Activated CD4-positive, alpha-beta T cell treated with anti-CD3 and anti-CD28 coated beads, Interleukin-2, amount 50 U/mL, for 24 hours (primary cell): ENCODE results near the gene TUBA8.
"Not testable (repeated sequence)": the region's sequence is repeated elsewhere in the genome, so short reads cannot be mapped to it uniquely, and the experiment has no call there.

Source experiments
- DNase-seq, 2 donors: peaks; one replicate each; pipeline ENCODE4 v3.0.0-alpha.2; 2020; ENCODE audit warnings: low read depth in 1 of 2, low spot score in 1 of 2

The TUBA8 gene

DNA sequence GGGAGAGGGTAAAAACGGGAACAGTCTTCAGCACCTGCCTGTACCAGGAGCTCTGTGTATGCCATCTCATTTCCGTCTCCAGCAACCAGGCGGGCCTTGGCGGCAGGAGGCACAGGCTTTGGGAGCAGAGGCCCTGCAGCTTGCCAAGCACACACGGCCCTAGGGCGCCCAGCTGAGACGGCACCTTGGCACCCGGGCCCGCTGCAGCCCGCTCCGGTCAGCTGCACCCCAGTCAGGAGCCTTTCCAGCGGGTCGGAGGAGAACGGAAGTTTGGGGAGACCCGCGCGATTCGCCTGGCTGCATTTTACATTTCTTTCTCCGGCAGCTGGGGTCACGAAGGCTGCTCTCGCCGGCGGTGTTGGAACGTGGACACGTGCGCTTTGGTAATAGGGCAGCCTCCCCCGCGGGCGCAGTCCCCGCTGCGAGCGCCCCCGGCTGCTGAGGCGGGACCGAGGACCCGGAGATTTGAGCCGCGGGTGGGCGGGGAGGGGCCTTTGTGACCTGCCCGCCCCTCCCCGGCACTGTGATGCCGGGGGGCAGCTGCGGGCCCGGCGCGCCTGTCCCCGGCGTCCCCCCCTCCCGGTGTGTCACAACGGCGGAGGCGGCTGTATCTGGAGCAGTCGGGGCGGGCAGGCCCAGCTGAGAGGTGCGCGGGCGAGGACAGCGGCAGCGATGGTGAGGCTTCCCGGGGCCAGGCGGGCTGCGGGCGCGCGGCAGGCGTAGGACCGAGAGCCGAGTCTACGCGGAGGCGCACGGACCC, at the start of gene TUBA8:
Gene TUBA8, plus strand, starts transcription at position 616 of the 760 bp plus-strand sequence. Its CDS starts 57 bp downstream, at position 673.
- peak in 1 of 2 donors; percentile 19 for DNase-seq

GRCh38 chr22:18062421-18062820, 48.2 kb upstream of the TUBA8 start:
- DNase-seq: no peak

DNA sequence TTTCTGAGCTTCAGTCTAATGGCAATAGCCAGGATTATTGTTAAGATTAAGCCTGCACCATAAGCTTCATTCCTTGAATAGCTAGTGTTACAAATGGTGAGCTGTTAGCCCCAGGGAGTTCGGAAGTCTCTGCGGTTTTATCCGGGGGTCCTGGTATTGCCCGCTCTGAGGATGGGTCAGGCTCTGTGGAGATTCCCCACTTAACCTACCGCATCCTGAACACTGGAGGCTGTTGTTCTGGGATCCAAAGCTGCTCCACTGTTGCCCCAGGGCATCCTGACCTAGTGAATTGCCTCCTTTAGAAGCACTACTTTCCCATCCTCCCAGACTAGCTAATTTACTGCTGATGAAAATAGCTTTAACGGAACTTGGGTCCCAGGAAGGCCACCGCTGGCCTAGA, 47.3 kb upstream of the TUBA8 start:
- DNase-seq: no peak

DNA sequence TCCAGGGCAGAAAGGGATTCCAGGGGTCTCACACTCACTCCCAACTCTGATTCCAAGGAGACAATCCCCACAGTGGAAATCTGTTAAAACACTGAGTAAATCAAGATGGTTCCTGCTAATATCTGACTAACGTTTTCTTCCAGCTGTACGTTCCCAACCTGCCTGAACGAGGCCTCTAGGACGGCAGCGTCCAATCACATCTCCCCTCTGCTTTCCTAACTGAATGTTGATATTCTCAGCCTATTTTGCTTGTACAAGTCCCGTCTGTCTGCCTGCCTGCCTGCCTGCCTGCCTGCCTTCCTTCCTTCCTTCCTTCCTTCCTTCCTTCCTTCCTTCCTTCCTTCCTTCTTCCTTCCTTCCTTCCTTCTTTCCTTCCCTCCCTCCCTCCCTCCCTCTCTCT, 46.9 kb upstream of the TUBA8 start:
- DNase-seq: not testable (repeated sequence)

DNA sequence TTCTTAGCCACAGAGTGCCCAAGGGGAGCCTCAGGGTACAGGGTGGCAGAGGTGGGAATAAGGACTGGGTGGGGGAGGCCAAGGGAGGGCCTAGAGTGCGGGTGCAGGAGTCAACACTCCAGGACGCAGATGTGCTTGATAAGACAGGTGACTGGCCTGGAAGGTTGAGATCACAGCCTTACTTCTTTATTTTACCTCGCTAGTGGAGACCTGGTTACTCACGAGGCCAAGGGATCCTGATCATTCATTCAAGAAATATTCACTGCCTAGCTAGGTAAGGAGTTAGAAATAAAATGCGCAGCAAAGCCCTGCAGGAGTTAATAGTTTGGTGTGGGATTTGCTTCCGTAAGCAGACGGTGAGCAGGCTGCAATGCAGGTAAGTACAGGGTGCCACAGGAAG, 46.0 kb upstream of the TUBA8 start:
- DNase-seq: no peak

DNA sequence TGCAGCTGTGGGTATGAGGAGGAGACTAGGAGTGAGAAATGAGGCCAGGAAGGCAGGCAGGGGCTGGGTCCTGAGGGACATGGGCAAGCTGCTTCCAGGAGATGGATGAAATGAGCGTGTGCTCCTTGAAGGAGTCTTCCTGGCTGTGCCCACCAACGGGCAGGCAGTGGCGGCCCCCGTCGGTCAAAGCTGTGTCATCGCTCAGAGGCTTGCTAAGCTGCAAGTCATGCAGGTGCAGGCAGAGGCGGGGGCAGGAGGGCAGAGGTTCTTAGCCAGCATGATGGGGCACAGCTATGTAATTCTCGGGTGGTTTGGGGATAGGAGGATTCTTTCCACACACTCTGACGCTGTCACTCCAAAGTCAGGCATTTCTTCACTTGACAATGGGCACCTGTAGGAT, 45.4 kb upstream of the TUBA8 start:
- DNase-seq: no peak

GRCh38 chr22:18066181-18066859, 44.3 kb upstream of the TUBA8 start:
- DNase-seq: no peak

DNA sequence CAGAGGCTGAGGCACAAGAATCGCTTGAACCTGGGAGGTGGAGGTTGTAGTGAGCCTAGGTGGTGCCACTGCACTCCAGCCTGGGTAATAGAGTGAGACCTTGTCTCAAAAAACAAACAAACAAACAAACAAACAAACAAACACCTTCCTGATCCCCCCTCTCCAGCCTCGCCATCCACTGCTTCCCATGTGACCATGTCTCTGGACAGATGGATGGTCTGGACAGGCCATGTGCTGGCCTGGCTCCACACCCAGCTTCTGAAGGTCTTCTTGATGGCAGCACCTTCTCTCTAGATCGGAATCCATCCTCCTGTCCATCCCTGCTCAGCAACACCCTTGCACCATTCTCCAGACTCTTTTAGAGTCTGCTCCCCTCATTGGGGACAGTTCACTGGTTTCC, 43.5 kb upstream of the TUBA8 start:
- no peak for DNase-seq

- DNase-seq: no peak
These were observed 42.9 kb upstream of the TUBA8 start for GRCh38 chr22:18067548-18068341.

GRCh38 chr22:18068381-18068988, 42.1 kb upstream of the TUBA8 start:
- no peak for DNase-seq

DNA sequence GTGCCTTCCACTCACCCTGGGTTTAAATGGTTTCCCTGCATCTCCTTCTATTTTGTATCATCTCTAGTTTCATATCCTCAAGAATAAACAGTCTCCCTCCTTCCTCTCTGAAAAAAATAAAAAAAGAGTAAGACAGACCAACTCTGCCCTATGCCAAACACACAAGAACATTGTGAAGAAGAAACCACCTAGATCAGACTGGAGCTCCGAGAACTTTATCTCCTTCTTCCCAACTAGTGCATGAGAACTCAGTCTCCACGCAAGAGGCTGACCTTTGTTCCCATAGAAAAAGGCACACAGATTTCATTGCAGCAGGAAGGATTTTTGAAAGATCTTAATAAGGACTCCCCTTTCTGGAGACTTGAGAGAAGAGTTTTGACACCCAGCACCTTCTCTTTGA, 41.6 kb upstream of the TUBA8 start:
- no peak for DNase-seq

DNA sequence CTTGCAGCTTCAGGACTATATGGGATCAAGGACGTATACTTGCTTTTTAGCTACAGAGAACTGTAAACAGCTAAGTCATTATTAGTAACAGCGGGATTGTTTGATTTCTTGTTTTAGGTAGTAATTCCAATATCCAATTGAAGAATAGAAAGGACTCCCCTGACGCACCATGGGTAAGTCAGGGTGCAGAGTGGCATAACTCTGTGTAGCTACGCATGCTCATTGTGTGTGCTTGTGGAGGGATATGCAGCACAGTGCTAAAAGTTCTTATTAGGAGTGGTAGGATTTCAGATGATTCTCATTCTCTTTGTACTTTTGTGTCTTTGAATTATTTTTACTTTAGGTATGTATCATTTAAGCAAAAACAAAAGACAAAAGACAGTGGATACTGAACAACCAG, 40.6 kb upstream of the TUBA8 start:
- no peak for DNase-seq

DNA sequence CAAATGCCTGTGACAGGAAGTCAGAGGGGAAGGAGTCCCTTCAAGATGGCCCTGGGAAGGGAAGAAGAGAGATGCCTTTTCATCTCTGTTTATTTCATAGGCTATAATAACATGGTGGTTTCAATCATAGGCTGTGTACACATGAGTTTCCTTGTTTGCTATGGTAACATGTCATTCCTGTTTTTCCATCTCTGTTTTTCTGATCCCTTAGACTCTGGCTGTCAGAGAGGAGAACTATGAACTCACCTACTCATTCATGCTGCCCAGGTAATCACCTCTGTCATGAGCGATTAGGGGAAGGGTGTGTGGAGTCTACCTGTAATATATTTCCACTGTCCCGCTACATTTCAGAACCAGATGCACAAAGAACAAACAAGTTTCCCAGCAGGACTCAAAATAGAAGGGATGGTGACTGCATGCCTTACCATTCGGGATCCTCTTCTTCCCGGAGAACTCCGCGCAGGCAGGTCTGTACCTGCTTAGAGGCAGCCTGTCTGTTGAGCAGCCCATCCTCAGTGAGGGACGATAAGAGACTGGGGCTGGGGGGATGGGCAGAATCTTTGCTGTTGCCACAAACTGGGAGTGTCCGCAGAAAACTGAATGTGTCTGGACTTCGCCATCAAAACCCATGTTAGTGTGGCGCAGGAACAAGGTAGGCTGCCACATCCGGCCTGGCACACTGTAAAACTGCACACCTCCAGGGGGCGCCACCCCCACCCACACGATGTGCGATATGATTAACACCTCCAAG, 39.9 kb upstream of the TUBA8 start:
- no peak for DNase-seq

- not testable (repeated sequence) for DNase-seq
These were observed 39.2 kb upstream of the TUBA8 start for GRCh38 chr22:18071307-18071967.

DNA sequence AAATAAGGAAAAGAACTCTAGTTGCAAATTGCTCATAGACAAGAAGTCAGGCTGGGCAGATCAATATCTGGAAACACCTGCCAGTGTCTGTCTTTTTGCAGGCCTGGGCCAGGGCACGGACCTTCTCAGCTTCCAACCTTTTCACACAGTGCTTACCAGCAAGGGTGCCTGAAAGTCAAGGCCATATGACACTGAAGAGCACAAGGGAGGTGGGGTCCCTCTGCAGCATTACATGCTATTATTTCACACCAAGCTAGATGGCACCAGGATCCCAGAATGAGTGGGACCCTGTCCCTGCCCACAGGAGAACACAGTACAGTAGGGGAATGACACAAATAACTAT, 38.7 kb upstream of the TUBA8 start:
- no peak for DNase-seq

GRCh38 chr22:18073467-18073866, 37.1 kb upstream of the TUBA8 start:
- no peak for DNase-seq

DNA sequence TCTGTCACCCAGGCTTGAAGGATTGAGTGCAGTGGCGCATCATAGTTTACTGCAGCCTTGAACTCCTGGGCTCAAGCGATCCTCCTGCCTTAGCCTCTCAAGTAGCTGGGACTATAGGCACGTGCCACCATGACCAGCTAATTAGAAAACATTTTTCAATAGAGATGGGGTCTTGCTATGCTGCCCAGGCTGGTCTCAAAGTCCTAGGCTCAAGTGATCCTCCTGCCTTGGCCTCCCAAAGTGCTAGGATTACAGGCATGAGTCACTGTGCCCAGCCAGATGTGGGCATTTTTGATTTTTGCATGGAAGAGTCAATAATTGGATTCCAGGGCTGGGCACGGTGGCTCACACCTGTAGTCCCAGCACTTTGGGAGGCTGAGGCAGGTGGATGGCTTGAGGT, 36.7 kb upstream of the TUBA8 start:
- not testable (repeated sequence) for DNase-seq

DNA sequence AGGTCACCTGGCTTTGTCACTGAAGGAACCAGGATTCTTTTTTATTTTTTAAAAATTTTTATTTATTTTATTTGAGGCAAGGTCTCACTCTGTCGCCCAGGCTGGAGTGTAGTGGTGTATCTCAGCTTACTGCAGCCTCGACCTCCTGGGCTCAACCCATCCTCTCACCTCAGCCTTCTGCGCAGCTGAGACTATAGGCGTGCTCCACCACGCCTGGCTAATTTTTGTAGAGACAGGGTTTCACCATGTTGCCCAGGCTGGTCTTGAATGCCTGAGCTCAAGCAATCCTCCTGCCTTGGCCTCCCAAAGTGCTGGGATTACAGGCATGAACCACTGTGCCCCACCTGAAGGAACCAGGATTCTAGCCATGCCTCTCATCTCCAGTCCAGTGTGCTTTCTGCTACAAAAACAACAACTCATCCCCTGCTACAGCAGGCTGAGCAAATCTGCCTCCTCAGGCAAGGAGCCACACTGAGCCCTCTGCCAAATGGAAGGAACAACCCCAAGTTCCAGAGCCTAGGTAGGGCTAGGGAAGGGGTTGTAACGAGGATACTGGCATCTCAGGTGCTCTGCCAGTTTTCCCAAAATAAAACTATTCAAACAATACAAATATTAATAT, 35.4 kb upstream of the TUBA8 start:
- DNase-seq: no peak

GRCh38 chr22:18075720-18076497, 34.7 kb upstream of the TUBA8 start:
- DNase-seq: peak in 1 of 2 donors; percentile 56
